Superior temporal gyrus (tissue), 1 donor: ENCODE data around the gene FOXL3.

Source experiments
- DNase-seq: peaks from one replicate; pipeline ENCODE4 v3.0.0-alpha.2; 2016; ENCODE audit errors: extremely low spot score

Gene FOXL3

GRCh38 chr7:338295-339061, 48.5 kb downstream of the FOXL3 start:
- DNase-seq: no peak

- DNase-seq: no peak
Observed at GRCh38 chr7:339062-339342, 49.0 kb downstream of the FOXL3 start.

- DNase-seq: no peak
Observed at GRCh38 chr7:339696-340095, 49.7 kb downstream of the FOXL3 start.

- no peak for DNase-seq
Observed at GRCh38 chr7:340200-340937, 50.4 kb downstream of the FOXL3 start.
